ENCODE results near the gene RPS16. TPM values are rescaled to one million over a fixed set of nuclear protein-coding genes. Genes with fewer than 3 reads are reported as not detected.

RPS16 gene
- total RNA-seq, 4 donors from 2014 or later = 919 to 2,686 (median 1,277) TPM

DNA sequence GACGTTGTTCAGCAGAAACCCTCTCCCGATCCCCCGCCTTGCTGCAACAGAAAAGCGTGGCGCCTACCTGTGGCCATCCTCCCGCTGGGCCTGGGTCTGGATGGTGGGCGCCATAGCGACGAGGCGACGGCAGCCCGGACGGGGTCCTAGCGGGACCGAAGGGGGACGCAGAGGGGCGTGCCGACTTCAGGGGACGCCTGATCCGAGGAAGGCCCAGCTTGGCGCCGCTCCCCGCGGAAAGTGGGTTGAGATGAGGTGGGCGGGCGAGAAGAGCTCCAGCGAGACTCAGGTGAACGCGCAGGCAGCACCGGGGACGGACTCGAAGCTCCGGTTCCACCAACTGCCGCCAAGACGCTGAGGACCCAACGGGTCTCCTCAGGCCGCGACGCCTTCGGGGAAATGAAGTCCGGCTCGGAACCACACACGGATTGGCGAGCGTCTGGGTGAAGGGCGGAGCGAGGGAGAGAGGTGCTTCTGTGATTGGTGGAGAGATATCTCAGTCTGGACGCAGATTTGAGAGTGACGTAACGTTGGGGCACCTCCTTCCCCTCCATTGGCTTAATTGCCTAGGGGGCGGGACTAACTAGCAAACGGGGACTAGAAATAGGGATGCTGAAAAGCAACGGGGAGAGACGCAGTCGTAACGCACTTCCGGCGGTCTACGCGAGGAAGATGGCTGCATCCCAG lies 44.9 kb downstream of the RPS16 start, which contains the start of the genes MED29 and PAF1:
TSS of gene MED29 (plus strand) at position 628 of the 687 bp plus-strand sequence. CDS start at position 673, 45 bp downstream.
TSS of gene PAF1 (minus strand) at position 356 of the 687 bp plus-strand sequence. CDS start at position 114, 242 bp downstream.
- H3K36me3 ChIP-seq = peaks cover 20 to 34% of the 10 kb centered on the region in 2 donors
- intact Hi-C loops (cut with DNase I) = no loop called here
- TF ChIP-seq, protein P1, sequence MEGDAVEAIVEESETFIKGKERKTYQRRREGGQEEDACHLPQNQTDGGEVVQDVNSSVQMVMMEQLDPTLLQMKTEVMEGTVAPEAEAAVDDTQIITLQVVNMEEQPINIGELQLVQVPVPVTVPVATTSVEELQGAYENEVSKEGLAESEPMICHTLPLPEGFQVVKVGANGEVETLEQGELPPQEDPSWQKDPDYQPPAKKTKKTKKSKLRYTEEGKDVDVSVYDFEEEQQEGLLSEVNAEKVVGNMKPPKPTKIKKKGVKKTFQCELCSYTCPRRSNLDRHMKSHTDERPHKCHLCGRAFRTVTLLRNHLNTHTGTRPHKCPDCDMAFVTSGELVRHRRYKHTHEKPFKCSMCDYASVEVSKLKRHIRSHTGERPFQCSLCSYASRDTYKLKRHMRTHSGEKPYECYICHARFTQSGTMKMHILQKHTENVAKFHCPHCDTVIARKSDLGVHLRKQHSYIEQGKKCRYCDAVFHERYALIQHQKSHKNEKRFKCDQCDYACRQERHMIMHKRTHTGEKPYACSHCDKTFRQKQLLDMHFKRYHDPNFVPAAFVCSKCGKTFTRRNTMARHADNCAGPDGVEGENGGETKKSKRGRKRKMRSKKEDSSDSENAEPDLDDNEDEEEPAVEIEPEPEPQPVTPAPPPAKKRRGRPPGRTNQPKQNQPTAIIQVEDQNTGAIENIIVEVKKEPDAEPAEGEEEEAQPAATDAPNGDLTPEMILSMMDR (IDR thresholded peaks at IDR 0.05) = peak in 1 of 6 experiments; percentile 12
- peak; percentile 79 to 93 for TF ChIP-seq POLR2A (IDR thresholded peaks at IDR 0.05)

DNA sequence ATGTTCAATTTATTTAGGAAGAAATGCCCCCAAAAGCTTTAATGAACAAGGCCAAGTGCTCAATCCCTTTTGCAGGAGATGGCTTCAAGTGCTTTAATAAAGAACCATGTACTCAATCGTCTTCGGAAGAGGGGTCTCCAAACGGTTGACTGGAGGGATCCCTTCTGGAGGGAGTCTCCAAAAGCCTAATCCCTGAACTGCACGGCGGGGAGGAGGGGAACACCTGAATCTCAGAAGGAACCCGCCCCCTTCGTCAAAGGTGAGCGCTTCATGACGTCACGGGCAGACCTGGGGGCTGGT lies 45.3 kb downstream of the RPS16 start:
- no peak for TF ChIP-seq POLR2A (IDR thresholded peaks at IDR 0.05)
- TF ChIP-seq, protein P1 (IDR thresholded peaks at IDR 0.05) = no peak
- peaks cover 19 to 39% of the 10 kb centered on the region in 2 donors for H3K36me3 ChIP-seq
- intact Hi-C loops (cut with DNase I) = no loop called here
- H3K4me3 ChIP-seq (replicated peaks in 1 of 3) = peak overlapping the region; percentile 49 to 89 (median 77)
- 0 to 2% methylated on average over 5 to 10 of the region's 10 CpGs for WGBS, 2 donors
- peaks cover 14 to 15% of the 10 kb centered on the region in 2 donors for H3K4me1 ChIP-seq
- H3K27ac ChIP-seq = peak overlapping the region; percentile 95 to 98 (median 97)
- H3K27me3 ChIP-seq = no peaks in the 10 kb centered on the region
- no peaks in the 10 kb centered on the region for H3K9me3 ChIP-seq
- DNase-seq = peak; percentile 78 to 81

More for the DNA sequence above, 44.9 kb downstream of the RPS16 start, which contains the start of the genes MED29 and PAF1:
- peak; percentile 98 for DNase-seq
- Histone ChIP-seq H3K27ac (peak within 1 kb of the TSS; percentile 95 to 98 (median 97)), H3K27me3 (no peaks in the 10 kb centered on the region), H3K9me3 (no peaks in the 10 kb centered on the region), H3K4me1 (peaks cover 14 to 15% of the 10 kb centered on the region in 2 donors), H3K4me3 (replicated peaks in 1 of 3) (peak within 1 kb of the TSS; percentile 67 to 89 (median 77))
- WGBS, 2 donors = 0 to 1% methylated on average over 25 to 58 of the region's 60 CpGs

DNA sequence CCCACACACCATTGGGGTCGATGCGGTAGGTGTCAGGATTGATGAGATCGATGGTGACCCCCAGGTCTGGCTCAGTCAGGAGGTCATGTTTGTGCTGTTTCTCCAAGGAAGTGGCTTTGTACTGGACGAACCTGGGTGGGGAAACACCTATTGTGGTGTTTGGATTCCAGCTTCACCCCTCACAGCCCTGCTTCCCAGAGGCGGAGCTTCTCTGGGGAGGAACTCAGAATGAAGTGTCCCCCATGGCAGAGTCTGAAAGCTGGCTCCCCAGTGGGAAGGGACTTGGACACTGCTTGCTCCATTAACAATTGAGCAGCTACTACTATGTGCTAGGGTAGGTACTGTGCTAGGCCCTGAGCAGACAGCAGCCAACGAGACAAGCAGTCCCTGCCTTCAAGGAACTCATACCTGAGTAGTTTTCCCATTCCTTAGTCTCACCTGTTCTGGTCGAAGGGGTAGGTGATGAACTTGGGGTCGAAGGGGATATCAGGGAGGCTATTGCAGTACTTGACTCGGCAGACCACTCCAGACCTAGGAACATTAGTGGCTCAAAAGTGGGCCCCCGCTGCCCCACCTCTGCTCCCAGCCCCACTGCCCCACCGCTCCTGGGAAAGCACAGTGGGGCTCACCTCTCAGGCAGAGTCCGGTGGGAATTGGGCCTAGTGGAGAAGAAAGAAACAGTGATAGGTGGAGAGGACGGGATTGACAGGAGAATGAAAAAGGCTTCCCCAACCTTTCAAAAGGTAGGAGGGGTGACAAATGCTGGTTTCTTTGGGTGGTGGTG lies 45.9 kb downstream of the RPS16 start:
- peaks cover 14 to 15% of the 10 kb centered on the region in 2 donors for H3K4me1 ChIP-seq
- H3K9me3 ChIP-seq = no peaks in the 10 kb centered on the region
- DNase-seq = no peak
- H3K27ac ChIP-seq = peak overlapping the region; percentile 95 to 98 (median 97)
- intact Hi-C loops (cut with DNase I) = loop anchor here (5.0 kb wide), 1 partner anchor 43 kb away; no protein-coding TSS in a partner anchor
- H3K4me3 ChIP-seq (replicated peaks in 1 of 3) = peak overlapping the region in 1 of 3 donors; percentile 77
- H3K27me3 ChIP-seq = no peaks in the 10 kb centered on the region
- peaks cover 22 to 40% of the 10 kb centered on the region in 2 donors for H3K36me3 ChIP-seq
- WGBS, 2 donors = 40 to 54% methylated on average over 9 to 11 of the region's 13 CpGs
- no peak for TF ChIP-seq POLR2A (IDR thresholded peaks at IDR 0.05)
- TF ChIP-seq, protein P1 (IDR thresholded peaks at IDR 0.05) = no peak

GRCh38 chr19:39388657-39389056 lies 47.1 kb downstream of the RPS16 start:
- peaks cover 28 to 41% of the 10 kb centered on the region in 2 donors for H3K36me3 ChIP-seq
- H3K27ac ChIP-seq = no peak overlapping the region
- H3K4me3 ChIP-seq (replicated peaks in 1 of 3) = no peak overlapping the region
- 88 to 94% methylated on average over 5 of the region's 5 CpGs for WGBS, 2 donors
- intact Hi-C loops (cut with DNase I) = loop anchor here (5.0 kb wide), 1 partner anchor 41 kb away; no protein-coding TSS in a partner anchor
- H3K9me3 ChIP-seq = no peaks in the 10 kb centered on the region
- TF ChIP-seq, protein P1 (IDR thresholded peaks at IDR 0.05) = no peak
- no peak for TF ChIP-seq POLR2A (IDR thresholded peaks at IDR 0.05)
- H3K27me3 ChIP-seq = no peaks in the 10 kb centered on the region
- H3K4me1 ChIP-seq = peaks cover 14 to 15% of the 10 kb centered on the region in 2 donors
- DNase-seq = no peak
